ENCODE measurements around the gene SGPP1.

SGPP1 gene

GRCh38 chr14:63727736-63728728 lies at the start of gene SGPP1:
Gene SGPP1, minus strand, starts transcription at chr14:63728065. Its CDS starts 121 bp downstream, at chr14:63727944.
- H3K27ac ChIP-seq (ENCODE audit: low read depth in 2 of 2, low read length in 2 of 2): peak within 1 kb of the TSS; percentile 85 to 88
- H3K9ac ChIP-seq (ENCODE audit: low read depth in 1 of 2, low read length in 2 of 2): peak within 1 kb of the TSS; percentile 94 to 96
- H3K36me3 ChIP-seq (ENCODE audit: control insufficient read depth in 2 of 2, insufficient read depth in 2 of 2, low read length in 2 of 2): no peaks in the 10 kb centered on the region
- H3K4me1 ChIP-seq (ENCODE audit: control insufficient read depth in 2 of 2, insufficient read depth in 2 of 2, low read length in 2 of 2): peaks cover 18 to 19% of the 10 kb centered on the region in 2 donors
- H3K27me3 ChIP-seq (ENCODE audit: control insufficient read depth in 2 of 2, insufficient read depth in 2 of 2, low read length in 2 of 2): no peaks in the 10 kb centered on the region
- peak within 1 kb of the TSS; percentile 95 to 97 for H3K4me3 ChIP-seq (ENCODE audit: low read length in 2 of 2)
- no peaks in the 10 kb centered on the region for H3K9me3 ChIP-seq (ENCODE audit: control insufficient read depth in 2 of 2, low read length in 2 of 2)

GRCh38 chr14:63777024-63777423 lies 49.2 kb upstream of the SGPP1 start:
- H3K4me1 ChIP-seq (ENCODE audit: control insufficient read depth in 2 of 2, insufficient read depth in 2 of 2, low read length in 2 of 2): no peaks in the 10 kb centered on the region
- no peak overlapping the region for H3K27ac ChIP-seq (ENCODE audit: low read depth in 2 of 2, low read length in 2 of 2)
- H3K36me3 ChIP-seq (ENCODE audit: control insufficient read depth in 2 of 2, insufficient read depth in 2 of 2, low read length in 2 of 2): no peaks in the 10 kb centered on the region
- H3K9me3 ChIP-seq (ENCODE audit: control insufficient read depth in 2 of 2, low read length in 2 of 2): no peaks in the 10 kb centered on the region
- H3K9ac ChIP-seq (ENCODE audit: low read depth in 1 of 2, low read length in 2 of 2): no peak overlapping the region
- H3K4me3 ChIP-seq (ENCODE audit: low read length in 2 of 2): no peak overlapping the region
- H3K27me3 ChIP-seq (ENCODE audit: control insufficient read depth in 2 of 2, insufficient read depth in 2 of 2, low read length in 2 of 2): no peaks in the 10 kb centered on the region

GRCh38 chr14:63773504-63773903 lies 45.6 kb upstream of the SGPP1 start:
- Histone ChIP-seq H3K36me3 (ENCODE audit: control insufficient read depth in 2 of 2, insufficient read depth in 2 of 2, low read length in 2 of 2) (no peaks in the 10 kb centered on the region), H3K4me1 (ENCODE audit: control insufficient read depth in 2 of 2, insufficient read depth in 2 of 2, low read length in 2 of 2) (no peaks in the 10 kb centered on the region), H3K9me3 (ENCODE audit: control insufficient read depth in 2 of 2, low read length in 2 of 2) (no peaks in the 10 kb centered on the region), H3K9ac (ENCODE audit: low read depth in 1 of 2, low read length in 2 of 2) (no peak overlapping the region), H3K4me3 (ENCODE audit: low read length in 2 of 2) (no peak overlapping the region), H3K27ac (ENCODE audit: low read depth in 2 of 2, low read length in 2 of 2) (no peak overlapping the region), H3K27me3 (ENCODE audit: control insufficient read depth in 2 of 2, insufficient read depth in 2 of 2, low read length in 2 of 2) (no peaks in the 10 kb centered on the region)

- H3K27me3 ChIP-seq (ENCODE audit: control insufficient read depth in 2 of 2, insufficient read depth in 2 of 2, low read length in 2 of 2): no peaks in the 10 kb centered on the region
- H3K4me3 ChIP-seq (ENCODE audit: low read length in 2 of 2): no peak overlapping the region
- H3K9ac ChIP-seq (ENCODE audit: low read depth in 1 of 2, low read length in 2 of 2): no peak overlapping the region
- no peaks in the 10 kb centered on the region for H3K36me3 ChIP-seq (ENCODE audit: control insufficient read depth in 2 of 2, insufficient read depth in 2 of 2, low read length in 2 of 2)
- no peaks in the 10 kb centered on the region for H3K9me3 ChIP-seq (ENCODE audit: control insufficient read depth in 2 of 2, low read length in 2 of 2)
- no peak overlapping the region for H3K27ac ChIP-seq (ENCODE audit: low read depth in 2 of 2, low read length in 2 of 2)
- H3K4me1 ChIP-seq (ENCODE audit: control insufficient read depth in 2 of 2, insufficient read depth in 2 of 2, low read length in 2 of 2): no peaks in the 10 kb centered on the region
These were observed 42.4 kb upstream of the SGPP1 start for GRCh38 chr14:63770187-63770807.

GRCh38 chr14:63766611-63767010 lies 38.7 kb upstream of the SGPP1 start:
- Histone ChIP-seq H3K4me3 (ENCODE audit: low read length in 2 of 2) (no peak overlapping the region), H3K9me3 (ENCODE audit: control insufficient read depth in 2 of 2, low read length in 2 of 2) (no peaks in the 10 kb centered on the region), H3K27ac (ENCODE audit: low read depth in 2 of 2, low read length in 2 of 2) (no peak overlapping the region), H3K36me3 (ENCODE audit: control insufficient read depth in 2 of 2, insufficient read depth in 2 of 2, low read length in 2 of 2) (no peaks in the 10 kb centered on the region), H3K27me3 (ENCODE audit: control insufficient read depth in 2 of 2, insufficient read depth in 2 of 2, low read length in 2 of 2) (no peaks in the 10 kb centered on the region), H3K4me1 (ENCODE audit: control insufficient read depth in 2 of 2, insufficient read depth in 2 of 2, low read length in 2 of 2) (no peaks in the 10 kb centered on the region), H3K9ac (ENCODE audit: low read depth in 1 of 2, low read length in 2 of 2) (no peak overlapping the region)

GRCh38 chr14:63764620-63765139 lies 36.8 kb upstream of the SGPP1 start:
- Histone ChIP-seq H3K4me3 (ENCODE audit: low read length in 2 of 2) (no peak overlapping the region), H3K9me3 (ENCODE audit: control insufficient read depth in 2 of 2, low read length in 2 of 2) (no peaks in the 10 kb centered on the region), H3K27ac (ENCODE audit: low read depth in 2 of 2, low read length in 2 of 2) (no peak overlapping the region), H3K36me3 (ENCODE audit: control insufficient read depth in 2 of 2, insufficient read depth in 2 of 2, low read length in 2 of 2) (no peaks in the 10 kb centered on the region), H3K27me3 (ENCODE audit: control insufficient read depth in 2 of 2, insufficient read depth in 2 of 2, low read length in 2 of 2) (no peaks in the 10 kb centered on the region), H3K9ac (ENCODE audit: low read depth in 1 of 2, low read length in 2 of 2) (no peak overlapping the region), H3K4me1 (ENCODE audit: control insufficient read depth in 2 of 2, insufficient read depth in 2 of 2, low read length in 2 of 2) (no peaks in the 10 kb centered on the region)

GRCh38 chr14:63764103-63764502 lies 36.2 kb upstream of the SGPP1 start:
- Histone ChIP-seq H3K9ac (ENCODE audit: low read depth in 1 of 2, low read length in 2 of 2) (no peak overlapping the region), H3K4me1 (ENCODE audit: control insufficient read depth in 2 of 2, insufficient read depth in 2 of 2, low read length in 2 of 2) (peaks cover 0 to 2% of the 10 kb centered on the region in 2 donors), H3K9me3 (ENCODE audit: control insufficient read depth in 2 of 2, low read length in 2 of 2) (no peaks in the 10 kb centered on the region), H3K36me3 (ENCODE audit: control insufficient read depth in 2 of 2, insufficient read depth in 2 of 2, low read length in 2 of 2) (no peaks in the 10 kb centered on the region), H3K27me3 (ENCODE audit: control insufficient read depth in 2 of 2, insufficient read depth in 2 of 2, low read length in 2 of 2) (no peaks in the 10 kb centered on the region), H3K4me3 (ENCODE audit: low read length in 2 of 2) (no peak overlapping the region), H3K27ac (ENCODE audit: low read depth in 2 of 2, low read length in 2 of 2) (no peak overlapping the region)

GRCh38 chr14:63761351-63762117 lies 33.7 kb upstream of the SGPP1 start:
- no peaks in the 10 kb centered on the region for H3K36me3 ChIP-seq (ENCODE audit: control insufficient read depth in 2 of 2, insufficient read depth in 2 of 2, low read length in 2 of 2)
- no peak overlapping the region for H3K9ac ChIP-seq (ENCODE audit: low read depth in 1 of 2, low read length in 2 of 2)
- no peaks in the 10 kb centered on the region for H3K27me3 ChIP-seq (ENCODE audit: control insufficient read depth in 2 of 2, insufficient read depth in 2 of 2, low read length in 2 of 2)
- H3K4me1 ChIP-seq (ENCODE audit: control insufficient read depth in 2 of 2, insufficient read depth in 2 of 2, low read length in 2 of 2): peaks cover 0 to 2% of the 10 kb centered on the region in 2 donors
- H3K9me3 ChIP-seq (ENCODE audit: control insufficient read depth in 2 of 2, low read length in 2 of 2): no peaks in the 10 kb centered on the region
- H3K4me3 ChIP-seq (ENCODE audit: low read length in 2 of 2): no peak overlapping the region
- no peak overlapping the region for H3K27ac ChIP-seq (ENCODE audit: low read depth in 2 of 2, low read length in 2 of 2)

GRCh38 chr14:63760014-63760413 lies 32.1 kb upstream of the SGPP1 start:
- H3K4me3 ChIP-seq (ENCODE audit: low read length in 2 of 2): no peak overlapping the region
- H3K27ac ChIP-seq (ENCODE audit: low read depth in 2 of 2, low read length in 2 of 2): peak overlapping the region; percentile 55 to 56

More at GRCh38 chr14:63760014-63760413, 32.1 kb upstream of the SGPP1 start:
- H3K9ac ChIP-seq (ENCODE audit: low read depth in 1 of 2, low read length in 2 of 2): no peak overlapping the region
- no peaks in the 10 kb centered on the region for H3K9me3 ChIP-seq (ENCODE audit: control insufficient read depth in 2 of 2, low read length in 2 of 2)
- no peaks in the 10 kb centered on the region for H3K36me3 ChIP-seq (ENCODE audit: control insufficient read depth in 2 of 2, insufficient read depth in 2 of 2, low read length in 2 of 2)
- H3K4me1 ChIP-seq (ENCODE audit: control insufficient read depth in 2 of 2, insufficient read depth in 2 of 2, low read length in 2 of 2): peaks cover 0 to 2% of the 10 kb centered on the region in 2 donors
- no peaks in the 10 kb centered on the region for H3K27me3 ChIP-seq (ENCODE audit: control insufficient read depth in 2 of 2, insufficient read depth in 2 of 2, low read length in 2 of 2)

Data from mucosa of rectum (tissue), 2 donors.